Ishikawa (cell line): ENCODE measurements around the gene FSIP1.

ENCODE experiments used
- CEBPB ChIP-seq: IDR thresholded peaks from 2 replicates; pipeline ENCODE4 v1.6.1; 2012
- CREB1 ChIP-seq: IDR thresholded peaks from 2 replicates; pipeline ENCODE4 v1.6.1; 2012; ENCODE audit warnings: low read depth
- EP300 ChIP-seq: IDR thresholded peaks from 2 replicates; pipeline ENCODE4 v1.6.1; 2012; ENCODE audit warnings: borderline replicate concordance
- FOXM1 ChIP-seq: IDR thresholded peaks from 2 replicates; pipeline ENCODE4 v1.6.1; 2012; ENCODE audit warnings: low read depth, borderline replicate concordance
- MAX ChIP-seq: IDR thresholded peaks from 2 replicates; pipeline ENCODE4 v1.6.1; 2012
- NFIC ChIP-seq: IDR thresholded peaks from 2 replicates; pipeline ENCODE4 v1.6.1; 2012
- RAD21 ChIP-seq: IDR thresholded peaks from 2 replicates; pipeline ENCODE4 v1.6.1; 2012; ENCODE audit warnings: low read depth
- REST ChIP-seq: IDR thresholded peaks from 2 replicates; pipeline ENCODE4 v1.6.1; 2012; ENCODE audit warnings: low read depth, mild to moderate bottlenecking
- TAF1 ChIP-seq: IDR thresholded peaks from 2 replicates; pipeline ENCODE4 v1.6.1; 2012; ENCODE audit warnings: low read depth, mild to moderate bottlenecking
- TCF12 ChIP-seq: IDR thresholded peaks from 2 replicates; pipeline ENCODE4 v1.6.1; 2012; ENCODE audit warnings: low read depth
- YY1 ChIP-seq: IDR thresholded peaks from 2 replicates; pipeline ENCODE4 v1.6.1; 2012; ENCODE audit warnings: low read depth
- ZBTB7A ChIP-seq: IDR thresholded peaks from 2 replicates; pipeline ENCODE4 v1.6.1; 2012; ENCODE audit warnings: low read depth

- TF ChIP-seq YY1 (no peak), RAD21 (no peak), MAX (no peak), REST (no peak), NFIC (no peak), CREB1 (no peak), CEBPB (peak; percentile 48), TCF12 (no peak), EP300 (no peak), FOXM1 (no peak), ZBTB7A (no peak), TAF1 (no peak)
These were observed 112.0 kb downstream of the FSIP1 start for GRCh38 chr15:39670687-39671086.
